OCI-M2 (cell line): ENCODE results near the gene IFNL2.

Experiments used
- DNase-seq: peaks from one replicate; lab custom pipeline; 2025; ENCODE audit not compliant: unreplicated experiment; lab: John Stamatoyannopoulos, UW

IFNL2 gene

GRCh38 chr19:39316627-39317321, 48.6 kb downstream of the IFNL2 start:
- DNase-seq: no peak

GRCh38 chr19:39317476-39317875, 49.3 kb downstream of the IFNL2 start:
- no peak for DNase-seq

- DNase-seq: no peak
These were observed 49.9 kb downstream of the IFNL2 start for GRCh38 chr19:39318071-39318470.

GRCh38 chr19:39318690-39319089, 50.5 kb downstream of the IFNL2 start:
- no peak for DNase-seq

- no peak for DNase-seq
These were observed 51.1 kb downstream of the IFNL2 start for GRCh38 chr19:39319098-39319891.
